ENCODE data around the gene AHCYL2.

DNA sequence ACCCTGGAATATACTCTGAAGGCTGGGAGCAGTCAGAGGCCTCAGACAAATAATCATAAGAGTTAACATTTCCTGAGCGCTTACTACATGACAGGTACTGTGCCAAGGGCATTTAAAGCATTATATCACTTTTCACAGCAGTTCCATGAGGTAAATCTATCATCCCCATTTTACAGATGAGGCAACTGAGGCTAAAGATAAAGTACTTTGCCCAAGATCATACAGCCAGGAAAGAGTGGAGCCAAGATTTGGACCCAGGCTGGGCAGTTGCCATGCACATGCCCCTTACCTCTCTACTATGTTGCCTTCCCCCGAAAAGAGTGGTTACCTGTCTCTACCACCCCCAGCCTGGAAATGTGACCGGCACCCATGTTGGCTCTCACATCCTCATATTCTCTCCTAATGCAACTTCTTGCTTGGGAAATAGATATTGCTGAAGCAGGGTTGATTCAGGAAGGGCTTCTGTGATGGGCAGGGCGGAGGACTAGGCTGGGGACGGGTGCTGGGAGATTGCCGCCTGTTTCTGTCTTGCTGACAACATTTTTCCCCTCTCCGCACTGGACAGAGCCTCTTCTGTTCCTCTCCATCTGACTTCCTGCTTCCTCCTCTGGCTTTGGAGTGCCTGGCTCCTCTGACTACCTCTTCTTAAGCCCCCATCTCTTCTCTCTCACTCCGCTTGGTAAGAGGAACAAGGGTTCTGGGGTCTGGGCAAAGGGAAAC is 22.6 kb upstream of the AHCYL2 start:
- TF ChIP-seq JUN (IDR thresholded peaks at IDR 0.05; ENCODE audit: low read depth, low read length) (no peak), EP300 (IDR thresholded peaks at IDR 0.05; ENCODE audit: borderline replicate concordance in 1 of 2, low read depth in 2 of 2, low read length in 2 of 2) (no peak), POLR2A (IDR thresholded peaks at IDR 0.05; ENCODE audit: control extremely low read depth in 1 of 2, low read depth in 2 of 2, low read length in 2 of 2) (no peak), RFX5 (IDR thresholded peaks at IDR 0.05; ENCODE audit: borderline replicate concordance, low read depth, low read length) (no peak), TAF1 (IDR thresholded peaks at IDR 0.05; ENCODE audit: low read depth, low read length) (no peak), POLR2AphosphoS5 (IDR thresholded peaks at IDR 0.05; ENCODE audit: low read depth, low read length) (no peak), RAD21 (IDR thresholded peaks at IDR 0.05 in 1 of 2, conservative IDR thresholded peaks at IDR 0.05 in 1 of 2; ENCODE audit: low read depth in 2 of 2, low read length in 2 of 2) (no peak), SIN3A (conservative IDR thresholded peaks at IDR 0.05 in 1 of 2, IDR thresholded peaks at IDR 0.05 in 1 of 2; ENCODE audit: low read depth in 1 of 2, low read length in 2 of 2) (no peak), BCL11A (IDR thresholded peaks at IDR 0.05; ENCODE audit: low read depth in 2 of 2, low read length in 2 of 2) (no peak), CREB1 (IDR thresholded peaks at IDR 0.05) (no peak), CHD2 (IDR thresholded peaks at IDR 0.05; ENCODE audit: low read length) (no peak)
- TF ChIP-seq, protein P1, sequence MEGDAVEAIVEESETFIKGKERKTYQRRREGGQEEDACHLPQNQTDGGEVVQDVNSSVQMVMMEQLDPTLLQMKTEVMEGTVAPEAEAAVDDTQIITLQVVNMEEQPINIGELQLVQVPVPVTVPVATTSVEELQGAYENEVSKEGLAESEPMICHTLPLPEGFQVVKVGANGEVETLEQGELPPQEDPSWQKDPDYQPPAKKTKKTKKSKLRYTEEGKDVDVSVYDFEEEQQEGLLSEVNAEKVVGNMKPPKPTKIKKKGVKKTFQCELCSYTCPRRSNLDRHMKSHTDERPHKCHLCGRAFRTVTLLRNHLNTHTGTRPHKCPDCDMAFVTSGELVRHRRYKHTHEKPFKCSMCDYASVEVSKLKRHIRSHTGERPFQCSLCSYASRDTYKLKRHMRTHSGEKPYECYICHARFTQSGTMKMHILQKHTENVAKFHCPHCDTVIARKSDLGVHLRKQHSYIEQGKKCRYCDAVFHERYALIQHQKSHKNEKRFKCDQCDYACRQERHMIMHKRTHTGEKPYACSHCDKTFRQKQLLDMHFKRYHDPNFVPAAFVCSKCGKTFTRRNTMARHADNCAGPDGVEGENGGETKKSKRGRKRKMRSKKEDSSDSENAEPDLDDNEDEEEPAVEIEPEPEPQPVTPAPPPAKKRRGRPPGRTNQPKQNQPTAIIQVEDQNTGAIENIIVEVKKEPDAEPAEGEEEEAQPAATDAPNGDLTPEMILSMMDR (IDR thresholded peaks at IDR 0.05; ENCODE audit: control extremely low read depth in 1 of 3, insufficient read depth in 1 of 3, low read depth in 1 of 3, low read length in 3 of 3), result no peak
